A673 (cell line): ENCODE results near the gene CLMP. TPM values are rescaled to one million over a fixed set of nuclear protein-coding genes. Genes with fewer than 3 reads are reported as not detected.

ENCODE experiments used
- BruUV-seq: library from RNA; stranded (reverse); fragments of 400-500 nt; replicated peaks from 2 replicates; lab custom pipeline; 2021; lab: Mats Ljungman, UMichigan
- CTCF ChIA-PET: fragments of 300-600 bp; sonication (Branson Sonifier 250); formaldehyde crosslinking; loops from one replicate; lab custom pipeline; 2022; ENCODE audit warnings: antibody characterized with exemption; lab: Charles Lee
- POLR2A ChIA-PET: fragments of 300-600 bp; sonication (Branson Sonifier 250); formaldehyde crosslinking; loops from one replicate; lab custom pipeline; 2022; ENCODE audit warnings: antibody characterized with exemption; ENCODE audit not compliant: low non-redundant PET; lab: Charles Lee
- DNase-seq: peaks from one replicate; pipeline ENCODE4 v3.0.0-alpha.2; 2015; ENCODE audit warnings: low spot score
- H3K27ac ChIP-seq: fragments of 200-600 bp; sonication (generic); 2 replicates; pipeline ENCODE4 v1.5.1; 2016; ENCODE audit warnings: mixed run types, low read depth, mild to moderate bottlenecking, mixed read lengths, antibody characterized with exemption, low read length; ENCODE audit not compliant: poor library complexity, severe bottlenecking
- H3K27me3 ChIP-seq: fragments of 200-600 bp; sonication (generic); replicated peaks from 2 replicates; pipeline ENCODE4 v1.6.1; 2017; ENCODE audit warnings: mixed run types, low read depth, mild to moderate bottlenecking, mixed read lengths, antibody characterized with exemption, low read length; ENCODE audit not compliant: insufficient read depth, poor library complexity
- H3K36me3 ChIP-seq: fragments of 200-600 bp; sonication (generic); 2 replicates; pipeline ENCODE4 v1.6.1; 2016; ENCODE audit warnings: mixed run types, mild to moderate bottlenecking, mixed read lengths, antibody characterized with exemption, low read length; ENCODE audit not compliant: insufficient read depth, poor library complexity, severe bottlenecking
- H3K4me1 ChIP-seq: fragments of 200-600 bp; sonication (generic); 2 replicates; pipeline ENCODE4 v1.6.1; 2017; ENCODE audit warnings: mixed run types, mild to moderate bottlenecking, mixed read lengths, antibody characterized with exemption, low read length; ENCODE audit not compliant: insufficient read depth, poor library complexity, severe bottlenecking
- H3K4me3 ChIP-seq: fragments of 200-600 bp; sonication (generic); 2 replicates; pipeline ENCODE4 v1.5.1; 2016; ENCODE audit warnings: low read depth, mixed run types, mild to moderate bottlenecking, mixed read lengths, low read length; ENCODE audit not compliant: poor library complexity, severe bottlenecking
- H3K9me3 ChIP-seq: fragments of 200-600 bp; sonication (generic); 2 replicates; pipeline ENCODE4 v1.6.1; 2016; ENCODE audit warnings: mixed run types, low read depth, mild to moderate bottlenecking, mixed read lengths, antibody characterized with exemption, low read length; ENCODE audit not compliant: poor library complexity, severe bottlenecking
- EZH2 ChIP-seq: fragments of 200-600 bp; sonication (generic); IDR thresholded peaks from 2 replicates; pipeline ENCODE4 v1.6.1; 2017; ENCODE audit warnings: borderline replicate concordance, low read depth, mild to moderate bottlenecking, mixed read lengths, antibody characterized with exemption, low read length; ENCODE audit not compliant: poor library complexity, severe bottlenecking
- intact Hi-C: fragments of 100-400 bp; cut with micrococcal nuclease; formaldehyde crosslinking; loops from one replicate; pipeline ENCODE4 v1.10.0; 2022; ENCODE audit not compliant: unreplicated experiment
- total RNA-seq: library from RNA; stranded (reverse); gene quantifications from 2 replicates; pipeline ENCODE4 v1.2.3, GENCODE V29; 2021
- TF ChIP-seq, protein P1 (sequence below): fragments of 300-800, 200-600 bp; sonication (generic); conservative IDR thresholded peaks from 2 replicates; pipeline ENCODE4 v1.5.1; 2017; ENCODE audit warnings: low read depth, mild to moderate bottlenecking, antibody characterized with exemption, low read length, moderate library complexity, mixed read lengths

CLMP gene
- total RNA-seq, 1 experiment from 2014 or later: 62.6 TPM

- peaks cover 36% of the 10 kb centered on the region for H3K4me1 ChIP-seq
- no peak overlapping the region for H3K4me3 ChIP-seq
- H3K9me3 ChIP-seq: no peaks in the 10 kb centered on the region
- TF ChIP-seq, protein P1, sequence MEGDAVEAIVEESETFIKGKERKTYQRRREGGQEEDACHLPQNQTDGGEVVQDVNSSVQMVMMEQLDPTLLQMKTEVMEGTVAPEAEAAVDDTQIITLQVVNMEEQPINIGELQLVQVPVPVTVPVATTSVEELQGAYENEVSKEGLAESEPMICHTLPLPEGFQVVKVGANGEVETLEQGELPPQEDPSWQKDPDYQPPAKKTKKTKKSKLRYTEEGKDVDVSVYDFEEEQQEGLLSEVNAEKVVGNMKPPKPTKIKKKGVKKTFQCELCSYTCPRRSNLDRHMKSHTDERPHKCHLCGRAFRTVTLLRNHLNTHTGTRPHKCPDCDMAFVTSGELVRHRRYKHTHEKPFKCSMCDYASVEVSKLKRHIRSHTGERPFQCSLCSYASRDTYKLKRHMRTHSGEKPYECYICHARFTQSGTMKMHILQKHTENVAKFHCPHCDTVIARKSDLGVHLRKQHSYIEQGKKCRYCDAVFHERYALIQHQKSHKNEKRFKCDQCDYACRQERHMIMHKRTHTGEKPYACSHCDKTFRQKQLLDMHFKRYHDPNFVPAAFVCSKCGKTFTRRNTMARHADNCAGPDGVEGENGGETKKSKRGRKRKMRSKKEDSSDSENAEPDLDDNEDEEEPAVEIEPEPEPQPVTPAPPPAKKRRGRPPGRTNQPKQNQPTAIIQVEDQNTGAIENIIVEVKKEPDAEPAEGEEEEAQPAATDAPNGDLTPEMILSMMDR: no peak
- no peak for TF ChIP-seq EZH2
- no peaks in the 10 kb centered on the region for H3K27me3 ChIP-seq
- no TSS peak for BruUV-seq
- POLR2A ChIA-PET: no interaction called here
- no peak for DNase-seq
- no peak overlapping the region for H3K27ac ChIP-seq
- intact Hi-C loops: no loop called here
- no peaks in the 10 kb centered on the region for H3K36me3 ChIP-seq
- CTCF ChIA-PET: no interaction called here
These were observed 19.9 kb upstream of the CLMP start for GRCh38 chr11:123214940-123215339.

- ChIA-PET POLR2A (no interaction called here), CTCF (no interaction called here)
- no peak for DNase-seq
- no peak for TF ChIP-seq EZH2
- Histone ChIP-seq H3K4me3 (no peak overlapping the region), H3K27me3 (no peaks in the 10 kb centered on the region), H3K36me3 (no peaks in the 10 kb centered on the region), H3K27ac (no peak overlapping the region), H3K4me1 (peaks cover 36% of the 10 kb centered on the region), H3K9me3 (no peaks in the 10 kb centered on the region)
- intact Hi-C loops: no loop called here
- BruUV-seq: no TSS peak
These were observed 19.3 kb upstream of the CLMP start for GRCh38 chr11:123214396-123214795.

- H3K4me1 ChIP-seq: peaks cover 36% of the 10 kb centered on the region
- ChIA-PET POLR2A (no interaction called here), CTCF (interaction anchor here (0.6 kb wide), 1 partner anchor 28 kb away, joined by 3 read pairs; no protein-coding TSS in a partner anchor)
- no peaks in the 10 kb centered on the region for H3K27me3 ChIP-seq
- H3K27ac ChIP-seq: peak overlapping the region; percentile 17
- H3K9me3 ChIP-seq: no peaks in the 10 kb centered on the region
- TF ChIP-seq, protein P1: no peak
- TF ChIP-seq EZH2: no peak
- DNase-seq: peak; percentile 88
- no TSS peak for BruUV-seq
- peak overlapping the region; percentile 3 for H3K4me3 ChIP-seq
- no peaks in the 10 kb centered on the region for H3K36me3 ChIP-seq
- intact Hi-C loops: no loop called here
These were observed 18.3 kb upstream of the CLMP start for GRCh38 chr11:123213307-123213771.

- H3K4me3 ChIP-seq: no peak overlapping the region
- POLR2A ChIA-PET: no interaction called here
- TF ChIP-seq EZH2: no peak
- TF ChIP-seq, protein P1: no peak
- no TSS peak for BruUV-seq
- no peak overlapping the region for H3K27ac ChIP-seq
- H3K4me1 ChIP-seq: peaks cover 36% of the 10 kb centered on the region
- H3K27me3 ChIP-seq: no peaks in the 10 kb centered on the region
- H3K36me3 ChIP-seq: no peaks in the 10 kb centered on the region
- no peak for DNase-seq
- CTCF ChIA-PET: no interaction called here
- intact Hi-C loops: no loop called here
- no peaks in the 10 kb centered on the region for H3K9me3 ChIP-seq
These were observed 17.4 kb upstream of the CLMP start for GRCh38 chr11:123212406-123212805.
